ENCODE data around the gene ABAT.

Gene ABAT

GRCh38 chr16:8712589-8713361 is 38.4 kb downstream of the ABAT start:
- no peak overlapping the region for H3K4me3 ChIP-seq (ENCODE audit: low read length)
- no peak for DNase-seq (ENCODE audit: low read depth, low spot score)

- DNase-seq (ENCODE audit: low read depth, low spot score), result no peak
Measured at GRCh38 chr16:8713635-8714172, 39.3 kb downstream of the ABAT start.

GRCh38 chr16:8714174-8714573 is 39.8 kb downstream of the ABAT start:
- no peak overlapping the region for H3K4me3 ChIP-seq (ENCODE audit: low read length)
- DNase-seq (ENCODE audit: low read depth, low spot score), result no peak

More at GRCh38 chr16:8713635-8714172, 39.3 kb downstream of the ABAT start:
- H3K4me3 ChIP-seq (ENCODE audit: low read length), result no peak overlapping the region

GRCh38 chr16:8714807-8715206 is 40.4 kb downstream of the ABAT start:
- H3K4me3 ChIP-seq (ENCODE audit: low read length), result no peak overlapping the region
- DNase-seq (ENCODE audit: low read depth, low spot score), result no peak

GRCh38 chr16:8716052-8716451 is 41.6 kb downstream of the ABAT start:
- H3K4me3 ChIP-seq (ENCODE audit: low read length), result no peak overlapping the region
- DNase-seq (ENCODE audit: low read depth, low spot score), result no peak

GRCh38 chr16:8716592-8716991 is 42.2 kb downstream of the ABAT start:
- no peak overlapping the region for H3K4me3 ChIP-seq (ENCODE audit: low read length)
- no peak for DNase-seq (ENCODE audit: low read depth, low spot score)

- no peak overlapping the region for H3K4me3 ChIP-seq (ENCODE audit: low read length)
- no peak for DNase-seq (ENCODE audit: low read depth, low spot score)
Measured at GRCh38 chr16:8717469-8717868, 43.1 kb downstream of the ABAT start.

- no peak overlapping the region for H3K4me3 ChIP-seq (ENCODE audit: low read length)
- DNase-seq (ENCODE audit: low read depth, low spot score), result no peak
Measured at GRCh38 chr16:8717892-8718415, 43.5 kb downstream of the ABAT start.

- no peak for DNase-seq (ENCODE audit: low read depth, low spot score)
- H3K4me3 ChIP-seq (ENCODE audit: low read length), result no peak overlapping the region
Measured at GRCh38 chr16:8718851-8719680, 44.6 kb downstream of the ABAT start.

GRCh38 chr16:8720080-8720966 is 45.9 kb downstream of the ABAT start:
- no peak for DNase-seq (ENCODE audit: low read depth, low spot score)
- no peak overlapping the region for H3K4me3 ChIP-seq (ENCODE audit: low read length)

- no peak for DNase-seq (ENCODE audit: low read depth, low spot score)
- no peak overlapping the region for H3K4me3 ChIP-seq (ENCODE audit: low read length)
Measured at GRCh38 chr16:8720967-8721308, 46.5 kb downstream of the ABAT start.

- no peak for DNase-seq (ENCODE audit: low read depth, low spot score)
- H3K4me3 ChIP-seq (ENCODE audit: low read length), result no peak overlapping the region
Measured at GRCh38 chr16:8721336-8722024, 47.1 kb downstream of the ABAT start.

- H3K4me3 ChIP-seq (ENCODE audit: low read length), result no peak overlapping the region
- no peak for DNase-seq (ENCODE audit: low read depth, low spot score)
Measured at GRCh38 chr16:8722025-8722348, 47.6 kb downstream of the ABAT start.

- no peak for DNase-seq (ENCODE audit: low read depth, low spot score)
Measured at GRCh38 chr16:8725513-8726178, 51.2 kb downstream of the ABAT start.

GRCh38 chr16:8727131-8727806 is 52.9 kb downstream of the ABAT start:
- no peak overlapping the region for H3K4me3 ChIP-seq (ENCODE audit: low read length)
- no peak for DNase-seq (ENCODE audit: low read depth, low spot score)

More at GRCh38 chr16:8725513-8726178, 51.2 kb downstream of the ABAT start:
- H3K4me3 ChIP-seq (ENCODE audit: low read length), result no peak overlapping the region

GRCh38 chr16:8727857-8728618 is 53.6 kb downstream of the ABAT start:
- no peak for DNase-seq (ENCODE audit: low read depth, low spot score)
- no peak overlapping the region for H3K4me3 ChIP-seq (ENCODE audit: low read length)

- no peak for DNase-seq (ENCODE audit: low read depth, low spot score)
Measured at GRCh38 chr16:8729779-8730334, 55.4 kb downstream of the ABAT start.

More at GRCh38 chr16:8729779-8730334, 55.4 kb downstream of the ABAT start:
- no peak overlapping the region for H3K4me3 ChIP-seq (ENCODE audit: low read length)
